Stimulated activated CD8-positive, alpha-beta memory T cell treated with anti-CD3 and anti-CD28 coated beads, Interleukin-12 subunit alpha, Interleukin-12 subunit beta, amount 100 ng/mL, for 24 hours (primary cell): ENCODE results near the gene LRRC3B.

Experiments used
- DNase-seq: peaks from one replicate; pipeline ENCODE4 v3.0.0-alpha.2; 2020; ENCODE audit errors: extremely low read depth

Gene LRRC3B

DNA sequence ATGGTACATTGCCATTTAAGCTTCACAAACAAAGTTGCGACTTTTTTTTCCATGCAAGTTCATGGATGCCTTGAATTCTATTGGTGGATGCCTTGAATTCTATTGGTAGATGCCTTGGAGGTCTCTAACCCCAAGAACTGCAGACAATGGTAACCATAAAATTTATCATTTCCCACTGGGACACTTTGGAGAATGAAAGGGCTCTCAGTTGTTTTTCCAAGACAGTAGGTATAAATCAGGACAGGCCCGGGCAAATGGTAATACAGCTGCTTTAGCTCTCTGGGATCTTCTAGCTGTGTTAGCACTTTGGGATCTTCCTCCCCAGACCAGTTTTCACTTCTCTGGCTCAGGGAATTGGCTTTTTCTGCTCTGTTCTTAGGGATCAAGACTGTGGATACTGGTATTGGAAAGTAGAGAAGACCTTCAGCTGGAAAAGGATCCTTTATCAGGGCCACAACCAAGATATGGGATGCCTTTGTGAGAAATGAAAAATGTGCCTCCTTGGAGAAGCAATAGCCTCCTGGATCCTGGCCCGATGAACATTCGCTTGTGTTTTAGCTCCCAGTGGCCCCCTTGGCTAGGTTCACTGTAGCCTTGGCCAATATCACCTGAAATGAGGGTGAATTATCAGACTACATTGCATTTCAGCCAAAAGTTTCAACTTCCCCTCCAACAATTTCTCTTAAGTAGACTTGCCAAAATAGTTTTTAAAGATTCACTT is 8.3 kb downstream of the LRRC3B start:
- DNase-seq = no peak

DNA sequence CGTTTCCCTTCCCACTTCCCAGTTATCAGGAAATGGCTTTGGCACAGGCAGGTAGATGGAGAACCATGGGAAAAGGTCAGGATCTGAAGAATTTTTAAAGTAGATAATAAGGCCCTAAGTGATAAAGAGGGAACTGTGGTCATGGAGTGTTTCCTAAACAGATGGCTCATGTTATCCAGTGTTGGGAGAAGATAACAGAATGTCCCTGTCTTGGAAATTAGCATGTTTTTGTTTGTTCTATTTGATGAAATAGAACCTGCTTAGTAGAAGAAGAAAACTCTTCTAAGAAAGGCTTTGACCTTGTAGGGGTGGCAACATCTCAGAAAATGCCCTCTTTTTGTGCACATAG is 8.8 kb downstream of the LRRC3B start:
- DNase-seq = no peak

DNA sequence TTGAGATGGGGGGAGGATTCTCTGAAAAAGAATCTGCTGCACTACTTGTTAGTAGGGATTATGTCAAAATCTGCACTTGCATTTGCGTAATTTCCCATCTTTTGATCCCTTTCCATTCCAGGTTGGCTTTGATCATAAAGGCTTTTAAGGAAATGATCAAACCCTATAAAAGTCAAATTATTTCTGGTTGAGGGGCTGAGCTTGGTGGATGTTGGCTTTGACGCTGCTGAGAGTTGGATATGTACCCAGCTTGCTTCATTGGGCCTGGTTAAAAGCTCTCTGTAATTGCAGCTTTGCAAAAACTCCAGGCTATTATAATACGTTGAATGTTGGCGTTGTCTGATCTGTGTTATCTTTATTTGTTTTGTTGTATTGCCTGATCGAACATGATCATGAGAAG is 12.0 kb downstream of the LRRC3B start:
- DNase-seq = no peak

DNA sequence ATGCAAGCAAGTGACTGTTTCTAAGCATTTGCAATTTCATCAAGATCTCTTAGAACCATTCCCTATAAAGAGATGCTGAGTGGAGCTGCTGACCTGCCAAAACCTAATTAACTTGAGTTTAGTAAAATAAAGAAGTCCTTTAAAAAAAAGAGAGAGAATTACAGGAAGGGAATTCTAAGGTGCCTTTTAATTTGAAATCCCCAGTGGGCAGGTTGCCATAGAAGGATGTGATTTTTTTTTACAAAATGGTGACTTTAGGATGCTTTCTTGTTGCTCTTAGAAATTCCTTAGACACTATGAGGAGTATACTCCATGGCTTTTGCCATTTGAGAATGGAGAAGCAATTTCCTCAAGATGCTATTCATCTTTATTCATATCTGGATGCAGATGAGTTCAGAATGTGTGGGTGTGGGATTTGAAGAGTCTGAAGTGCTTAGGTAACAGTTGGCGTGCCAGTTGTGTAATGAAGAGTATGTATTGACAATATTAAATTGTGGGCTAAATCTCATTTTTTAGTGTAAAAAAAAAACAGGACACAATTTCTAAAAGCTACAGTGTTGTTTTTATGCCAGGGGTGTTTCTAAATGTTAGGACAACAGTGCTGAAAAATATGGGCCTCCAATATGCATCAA is 13.6 kb downstream of the LRRC3B start:
- no peak for DNase-seq

DNA sequence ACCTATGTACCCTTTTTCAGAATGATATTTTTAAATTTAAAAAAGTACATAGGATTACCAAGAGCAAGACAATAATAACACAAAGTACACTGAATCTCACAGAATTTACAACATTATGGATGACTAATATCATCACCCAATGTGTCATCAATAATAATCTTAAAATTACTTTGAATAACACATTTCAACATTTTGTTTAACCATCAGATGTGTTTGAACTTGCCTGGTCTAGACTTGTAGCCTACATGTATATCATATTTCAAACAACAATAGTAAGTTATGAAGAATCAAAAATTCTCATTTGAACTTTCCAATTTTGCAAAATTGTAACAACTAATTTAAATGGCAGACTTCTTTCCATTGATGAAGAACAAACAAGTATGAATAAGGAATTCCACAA is 15.1 kb downstream of the LRRC3B start:
- no peak for DNase-seq

DNA sequence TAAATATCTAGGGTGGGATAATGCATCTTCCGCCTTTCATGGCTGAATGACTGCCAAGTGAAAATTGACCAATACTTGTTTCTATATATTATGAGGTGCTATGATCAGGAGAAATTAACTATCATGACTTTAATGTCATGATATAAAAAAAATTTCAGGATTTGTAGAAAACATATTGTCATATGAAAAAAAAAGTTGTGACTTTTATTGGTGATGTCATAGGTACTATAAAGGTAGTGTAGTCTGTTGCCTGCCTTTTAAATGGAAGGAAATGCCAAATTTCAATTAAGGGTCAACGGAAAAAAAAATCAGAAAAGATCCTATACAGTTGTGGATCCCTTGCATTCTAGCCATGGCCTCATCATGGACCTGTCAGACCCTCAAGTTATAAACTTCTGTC is 15.5 kb downstream of the LRRC3B start:
- no peak for DNase-seq

DNA sequence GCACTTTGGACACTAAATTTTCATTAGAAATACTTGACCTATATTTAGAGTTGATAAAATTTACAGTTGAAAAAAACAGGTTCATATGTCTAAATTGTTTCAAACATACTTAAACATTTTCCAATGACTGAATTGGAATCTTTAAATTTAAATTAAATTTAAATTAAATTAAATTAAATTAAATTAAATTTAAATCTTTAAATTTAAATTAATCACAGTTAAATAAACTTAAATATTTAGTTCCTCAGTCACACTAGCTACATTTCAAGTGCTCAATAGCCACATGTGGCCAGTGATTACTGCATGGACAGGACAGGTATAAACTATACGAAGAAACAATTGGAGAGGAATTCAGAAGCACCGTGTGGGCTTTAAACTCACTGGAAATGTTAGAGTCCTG is 16.8 kb downstream of the LRRC3B start:
- no peak for DNase-seq

DNA sequence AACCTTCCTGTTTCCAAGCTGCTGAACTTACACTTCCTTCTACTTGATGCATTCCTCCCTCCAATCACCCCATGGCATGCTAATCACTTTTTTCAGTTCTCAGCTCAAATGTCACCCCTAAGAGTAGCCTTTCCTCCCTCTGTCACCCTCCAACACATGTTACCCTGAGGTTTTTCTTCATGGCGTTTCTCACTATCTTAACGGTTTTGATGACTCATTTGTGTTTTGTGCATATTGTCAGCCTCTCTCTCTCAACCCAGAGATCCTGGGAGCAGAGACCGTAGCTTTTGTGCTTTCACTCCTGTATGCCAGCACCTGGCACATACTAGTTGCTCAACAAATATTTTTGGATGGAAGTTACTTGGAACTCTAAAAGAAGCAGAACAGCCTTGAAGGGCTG is 24.5 kb downstream of the LRRC3B start:
- no peak for DNase-seq

DNA sequence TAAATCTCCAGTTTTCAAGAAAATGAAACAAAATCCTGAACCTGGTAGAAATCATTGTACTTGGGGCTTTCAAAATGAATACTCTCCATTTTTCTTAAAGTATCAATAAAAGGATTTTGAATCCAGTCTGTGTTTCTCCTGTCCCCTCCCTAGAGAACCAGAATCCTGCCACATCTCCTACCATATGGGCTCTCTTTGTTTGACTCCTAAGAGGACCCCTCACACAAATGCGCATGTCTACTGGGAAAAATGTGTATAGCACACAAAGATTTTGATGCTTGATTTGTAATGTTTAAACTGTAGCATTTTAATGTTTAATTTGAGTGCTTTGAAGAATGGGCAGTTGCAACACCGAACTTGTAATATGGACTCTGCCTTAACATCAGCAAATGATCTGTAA is 25.9 kb downstream of the LRRC3B start:
- no peak for DNase-seq

DNA sequence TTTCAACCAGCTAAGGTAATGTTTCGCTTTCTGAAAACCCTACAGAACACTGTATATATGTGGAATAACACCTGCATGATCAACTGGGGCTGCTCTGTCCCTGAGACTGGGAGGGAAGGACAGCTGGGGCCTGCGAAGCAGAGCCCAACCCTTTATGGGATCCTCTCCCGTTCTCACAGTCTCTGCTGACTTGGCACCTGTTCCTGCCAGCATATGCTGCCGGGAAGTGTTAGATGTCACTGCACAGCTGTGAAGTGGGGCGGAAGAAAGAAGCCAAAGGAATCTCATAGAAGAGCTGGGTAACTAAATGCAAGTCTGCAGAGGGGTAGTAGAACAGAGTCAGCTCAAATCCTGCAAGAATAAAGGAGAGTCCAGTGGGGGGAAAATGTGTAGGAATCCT is 29.6 kb downstream of the LRRC3B start:
- DNase-seq = no peak

DNA sequence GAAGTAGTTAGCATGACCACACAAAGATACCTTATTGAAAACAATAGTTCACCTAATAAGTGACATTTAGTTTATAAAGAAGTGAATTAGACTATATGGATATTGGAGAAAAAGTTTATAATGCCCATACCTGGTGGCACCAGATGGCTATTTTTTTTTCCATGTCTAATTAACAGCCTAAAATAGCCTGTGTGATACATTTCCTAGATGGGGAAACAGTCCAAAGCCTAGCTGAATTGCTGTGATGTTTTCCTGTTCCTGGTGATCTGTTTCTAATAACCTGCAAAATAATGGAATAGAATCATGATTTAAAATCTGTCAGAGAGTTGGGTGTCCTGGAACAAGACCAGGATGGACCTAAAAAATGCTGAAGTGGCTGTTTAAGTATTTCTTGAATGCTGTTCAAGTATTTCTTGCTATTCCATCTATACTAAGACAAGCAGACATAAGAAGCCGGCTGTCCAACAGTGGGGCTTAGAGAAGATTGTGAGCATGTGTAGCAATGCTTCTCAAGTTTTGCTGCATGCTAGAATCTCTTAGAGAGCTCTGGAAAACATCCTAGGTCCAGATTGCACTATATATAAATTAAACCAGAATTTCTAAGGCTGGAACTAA is 31.3 kb downstream of the LRRC3B start:
- no peak for DNase-seq

DNA sequence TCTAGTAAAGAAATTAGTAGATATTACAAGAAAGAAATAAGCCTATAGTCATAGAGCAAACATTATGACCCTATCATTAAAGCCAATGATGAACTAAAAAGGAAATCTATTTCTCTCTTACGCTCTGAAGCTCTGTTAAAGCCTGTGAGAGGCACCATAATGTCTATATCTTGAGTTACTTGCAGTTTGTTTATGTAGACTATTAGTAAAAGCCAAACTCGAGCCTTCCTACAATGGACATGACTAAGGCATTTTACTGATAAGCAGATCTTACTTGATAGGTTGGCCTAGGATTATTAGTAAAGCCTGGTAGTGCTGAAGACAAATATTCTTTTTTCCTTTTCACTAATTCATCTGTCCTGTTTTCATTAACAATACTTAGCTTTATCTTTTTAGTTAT is 32.7 kb downstream of the LRRC3B start:
- no peak for DNase-seq

DNA sequence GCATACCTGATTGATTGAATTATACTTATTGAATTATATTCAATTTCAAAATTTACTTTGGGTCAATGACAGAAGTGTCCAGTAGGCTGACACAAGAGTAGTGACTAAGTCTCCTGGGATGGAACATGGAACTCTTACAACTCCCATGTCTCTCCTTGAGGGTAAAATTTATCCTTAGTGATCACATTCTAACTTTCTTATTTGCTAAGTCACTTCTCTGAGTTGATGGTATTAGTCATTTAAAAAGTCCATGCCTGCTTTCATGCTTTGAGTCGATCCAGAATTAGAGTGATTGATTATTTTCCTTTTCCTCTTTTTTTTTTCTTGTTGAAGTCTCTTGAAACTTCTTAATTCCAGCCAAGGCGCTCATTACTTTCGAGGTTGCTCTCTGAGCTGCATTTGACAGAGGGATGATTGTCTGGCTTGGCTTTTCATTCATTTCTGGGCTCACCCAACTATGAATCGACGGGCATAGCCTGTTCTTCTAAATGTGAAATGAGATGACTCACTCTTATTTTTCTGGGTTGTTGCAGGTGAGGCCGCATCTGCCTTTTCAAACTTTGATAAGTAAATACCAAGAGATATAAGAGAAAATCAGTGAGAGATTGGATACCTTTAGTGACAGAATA is 34.9 kb downstream of the LRRC3B start:
- no peak for DNase-seq

DNA sequence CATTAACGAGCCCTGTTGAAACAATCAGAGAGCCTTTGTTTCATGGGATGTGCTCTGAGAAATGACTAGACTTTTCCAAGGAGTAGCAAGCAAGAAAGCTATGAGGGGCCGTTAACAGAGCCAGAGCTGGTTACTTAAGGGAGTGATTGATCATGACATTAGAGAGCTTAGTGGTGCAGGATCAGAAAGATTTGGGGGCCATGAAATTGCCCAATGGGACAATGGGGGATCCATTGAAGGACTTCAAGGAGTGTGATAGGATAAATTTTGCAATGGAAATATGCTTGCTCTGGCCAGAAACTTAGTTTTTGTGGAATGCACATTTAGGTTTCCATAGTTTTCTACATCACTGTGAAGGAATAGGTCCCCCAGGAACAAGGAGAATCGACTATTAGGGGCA is 45.6 kb downstream of the LRRC3B start:
- DNase-seq = no peak

DNA sequence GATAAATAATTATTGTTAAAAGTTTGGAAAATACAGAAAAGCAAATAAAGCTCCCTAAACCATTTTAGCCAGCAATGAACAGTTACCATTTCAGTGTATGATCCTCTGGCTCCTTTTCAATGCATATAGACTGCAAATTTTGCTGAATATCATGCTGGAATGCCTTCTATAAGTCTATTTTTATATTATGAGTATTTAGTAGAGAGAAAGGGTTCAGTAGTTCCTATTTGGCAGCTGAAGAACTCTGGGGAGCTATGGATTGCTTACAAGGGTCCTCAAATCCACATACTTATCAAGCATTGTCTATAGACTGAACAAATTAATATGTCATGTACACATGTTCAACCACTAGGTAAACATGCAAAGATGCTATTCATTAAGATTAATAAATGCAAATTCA is 46.1 kb downstream of the LRRC3B start:
- DNase-seq = no peak

DNA sequence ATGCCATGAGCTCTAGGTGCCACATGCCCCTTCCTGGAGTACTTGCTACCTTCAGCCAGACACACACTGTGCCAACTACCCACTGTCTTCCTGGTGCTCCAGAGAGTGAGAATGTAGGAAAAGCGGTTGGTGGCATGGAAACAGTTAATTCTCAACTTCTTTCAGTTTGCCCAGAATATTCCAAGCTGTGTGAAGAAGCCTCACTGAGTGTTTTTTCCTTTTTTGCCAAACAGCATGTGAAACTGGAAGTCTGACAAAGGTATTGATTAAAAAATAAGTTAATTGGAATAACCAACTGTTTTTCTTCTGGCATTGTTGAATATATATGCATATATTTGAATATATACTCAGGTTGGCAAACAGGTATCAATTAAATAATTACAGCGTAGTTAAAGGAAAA is 52.8 kb downstream of the LRRC3B start:
- no peak for DNase-seq

DNA sequence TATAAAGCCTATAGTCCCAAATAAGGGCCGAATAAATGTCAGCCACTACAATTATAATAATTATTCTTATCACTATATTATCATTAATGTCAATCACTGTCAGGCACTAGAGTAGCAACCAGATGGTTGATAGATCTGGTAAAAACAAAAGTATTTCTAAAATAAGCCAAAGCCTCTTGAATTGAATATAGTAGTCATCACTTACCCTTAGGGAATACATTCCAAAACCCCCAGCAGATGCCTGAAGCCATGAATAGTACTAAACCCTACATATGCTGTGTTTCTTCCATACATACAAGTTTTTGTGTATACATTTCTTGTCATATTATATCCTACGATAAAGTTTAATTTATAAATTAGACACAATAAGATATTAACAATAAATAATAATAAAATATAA is 59.1 kb downstream of the LRRC3B start:
- DNase-seq = no peak

DNA sequence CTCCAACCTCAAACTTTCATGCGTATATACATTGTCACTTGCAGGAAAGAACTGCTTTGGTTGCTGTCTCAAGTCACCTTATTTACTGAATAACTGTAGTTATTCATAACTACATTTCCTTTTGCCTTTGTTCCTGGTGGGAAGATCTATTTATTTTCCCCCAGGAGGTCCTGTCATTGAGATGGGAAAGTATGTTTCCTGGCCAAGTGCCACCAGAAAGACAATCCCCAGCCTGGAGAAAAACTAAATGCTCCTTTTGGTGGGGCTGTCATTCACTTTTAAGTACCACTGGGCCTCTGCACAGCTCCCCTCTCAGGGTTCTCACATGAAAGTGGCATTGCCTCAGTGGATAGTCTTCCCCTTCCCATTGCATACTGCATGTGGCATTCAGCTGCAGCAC is 59.8 kb downstream of the LRRC3B start:
- DNase-seq = no peak

DNA sequence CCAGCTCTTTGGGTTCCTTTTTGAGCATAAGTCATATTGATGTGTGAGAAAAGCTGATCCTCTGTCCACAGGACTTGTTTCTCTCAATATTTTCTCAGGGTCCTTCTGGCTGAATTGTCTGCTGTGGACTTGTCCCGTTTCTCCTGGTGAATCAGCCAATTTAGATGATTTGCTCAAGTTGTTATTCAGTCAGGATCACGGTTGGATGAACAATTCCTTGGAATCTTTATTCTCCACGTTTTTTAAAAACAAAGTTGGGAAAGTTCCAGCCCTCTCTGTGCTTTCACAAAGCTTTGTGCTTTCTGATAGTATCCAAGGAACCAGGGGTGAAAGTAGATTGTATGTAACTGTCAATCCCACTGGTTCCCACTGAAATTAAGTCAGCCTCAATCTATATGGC is 61.3 kb downstream of the LRRC3B start:
- no peak for DNase-seq

DNA sequence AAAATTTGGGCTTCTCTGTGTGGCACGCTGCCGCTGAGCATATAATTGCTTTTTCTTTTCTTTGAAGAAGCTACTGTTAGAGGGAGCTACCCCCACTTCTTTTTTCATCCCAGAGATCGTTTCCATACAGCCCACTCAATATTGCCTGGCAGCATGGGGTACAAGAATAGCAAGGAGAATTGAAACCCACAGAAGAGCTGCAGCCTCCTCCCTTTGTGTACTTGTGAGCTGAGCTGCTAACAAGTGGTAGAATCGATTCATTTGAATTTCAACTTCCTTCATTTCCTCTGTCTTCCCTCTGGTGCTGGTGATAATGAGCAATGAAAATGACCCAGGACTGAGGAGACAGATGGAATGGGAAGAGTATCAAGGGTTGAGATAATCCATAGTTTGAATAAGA is 64.9 kb downstream of the LRRC3B start:
- no peak for DNase-seq

DNA sequence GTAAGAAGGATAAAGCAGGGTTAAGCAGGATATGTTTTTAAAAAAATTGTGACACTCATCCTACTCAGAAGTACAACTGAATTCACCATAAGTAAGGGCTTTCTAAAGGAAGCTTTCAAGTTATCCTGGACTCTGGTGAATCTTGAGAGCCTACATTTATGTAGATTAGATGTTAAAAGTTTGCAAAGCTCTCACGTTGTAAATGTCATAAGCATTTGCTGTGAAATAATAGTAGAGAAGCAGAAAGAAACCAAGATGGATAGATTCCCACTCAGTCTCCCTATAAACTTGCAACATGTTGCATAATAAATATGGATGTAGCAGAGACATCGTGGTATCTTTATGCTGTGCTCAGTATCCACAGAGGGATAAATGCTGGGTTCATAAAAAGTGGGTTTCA is 77.0 kb downstream of the LRRC3B start:
- no peak for DNase-seq

DNA sequence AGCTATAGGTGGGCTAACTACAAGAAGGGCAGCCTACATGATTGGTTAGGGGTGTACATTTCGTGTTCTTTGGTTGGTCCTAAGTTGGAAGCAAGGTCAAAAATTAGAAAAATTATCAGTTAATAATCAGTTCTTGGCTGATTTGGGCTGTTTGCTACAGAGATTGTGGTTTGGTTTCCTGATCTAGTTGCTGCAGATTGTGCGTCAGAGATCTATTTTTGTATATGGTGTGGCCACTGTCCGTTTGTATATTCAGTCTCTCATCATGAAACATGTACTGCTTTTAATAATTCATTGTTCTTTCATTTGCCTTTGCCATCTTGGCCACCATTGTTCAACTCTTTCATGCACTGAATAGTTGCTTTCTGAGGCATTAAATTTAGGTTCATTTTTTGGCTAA is 80.9 kb downstream of the LRRC3B start:
- DNase-seq = no peak

DNA sequence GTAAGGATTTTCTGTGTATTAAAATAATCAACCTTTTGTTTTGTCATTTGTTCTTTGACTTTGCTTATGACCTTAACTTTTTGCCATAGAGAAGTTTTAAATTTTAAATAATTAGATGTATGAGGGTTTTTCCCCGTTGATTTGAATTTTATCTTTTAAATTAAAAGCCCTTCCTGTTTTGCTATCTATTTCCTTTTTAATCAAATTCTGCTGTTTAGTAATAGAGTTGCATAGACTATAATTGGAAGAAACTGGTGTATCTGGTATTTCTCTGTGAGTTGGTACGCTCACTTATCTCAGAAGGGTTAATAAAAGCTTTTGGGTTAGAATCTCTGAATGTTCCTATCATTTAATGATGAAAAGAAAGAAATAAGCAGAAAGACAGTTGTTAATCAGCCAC is 82.2 kb downstream of the LRRC3B start:
- no peak for DNase-seq
